Measurements from ENCODE around the gene PRR12.

Gene PRR12, protein sequence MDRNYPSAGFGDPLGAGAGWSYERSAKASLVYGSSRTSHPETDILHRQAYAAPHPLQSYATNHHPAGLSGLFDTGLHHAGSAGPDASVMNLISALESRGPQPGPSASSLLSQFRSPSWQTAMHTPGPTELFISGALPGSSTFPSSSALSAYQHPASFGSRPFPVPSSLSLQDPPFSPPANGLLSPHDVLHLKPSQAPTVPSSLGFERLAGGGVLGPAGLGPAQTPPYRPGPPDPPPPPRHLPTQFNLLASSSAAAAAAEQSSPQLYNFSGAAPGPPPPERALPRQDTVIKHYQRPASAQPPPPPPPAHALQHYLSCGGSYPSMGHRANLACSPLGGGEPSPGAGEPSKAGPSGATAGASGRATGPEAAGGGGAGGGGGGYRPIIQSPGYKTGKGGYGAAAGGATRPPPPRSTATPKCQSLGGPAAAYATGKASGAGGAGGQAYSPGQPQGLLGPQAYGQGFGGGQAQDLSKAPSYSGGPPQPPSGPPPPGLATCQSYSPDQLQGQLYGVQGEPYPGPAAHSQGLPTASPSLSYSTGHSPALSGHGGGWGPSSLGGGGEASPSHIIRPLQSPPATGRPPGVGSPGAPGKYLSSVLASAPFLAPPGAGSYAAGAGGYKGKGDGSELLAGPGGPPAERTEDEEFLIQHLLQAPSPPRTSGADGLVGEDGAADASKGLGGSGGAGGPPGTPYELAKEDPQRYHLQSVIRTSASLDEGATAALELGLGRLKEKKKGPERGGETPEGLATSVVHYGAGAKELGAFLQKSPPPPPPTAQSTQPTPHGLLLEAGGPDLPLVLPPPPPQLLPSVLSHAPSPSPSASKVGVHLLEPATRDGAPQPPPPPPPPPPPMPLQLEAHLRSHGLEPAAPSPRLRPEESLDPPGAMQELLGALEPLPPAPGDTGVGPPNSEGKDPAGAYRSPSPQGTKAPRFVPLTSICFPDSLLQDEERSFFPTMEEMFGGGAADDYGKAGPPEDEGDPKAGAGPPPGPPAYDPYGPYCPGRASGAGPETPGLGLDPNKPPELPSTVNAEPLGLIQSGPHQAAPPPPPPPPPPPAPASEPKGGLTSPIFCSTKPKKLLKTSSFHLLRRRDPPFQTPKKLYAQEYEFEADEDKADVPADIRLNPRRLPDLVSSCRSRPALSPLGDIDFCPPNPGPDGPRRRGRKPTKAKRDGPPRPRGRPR (N-terminal part only)

DNA sequence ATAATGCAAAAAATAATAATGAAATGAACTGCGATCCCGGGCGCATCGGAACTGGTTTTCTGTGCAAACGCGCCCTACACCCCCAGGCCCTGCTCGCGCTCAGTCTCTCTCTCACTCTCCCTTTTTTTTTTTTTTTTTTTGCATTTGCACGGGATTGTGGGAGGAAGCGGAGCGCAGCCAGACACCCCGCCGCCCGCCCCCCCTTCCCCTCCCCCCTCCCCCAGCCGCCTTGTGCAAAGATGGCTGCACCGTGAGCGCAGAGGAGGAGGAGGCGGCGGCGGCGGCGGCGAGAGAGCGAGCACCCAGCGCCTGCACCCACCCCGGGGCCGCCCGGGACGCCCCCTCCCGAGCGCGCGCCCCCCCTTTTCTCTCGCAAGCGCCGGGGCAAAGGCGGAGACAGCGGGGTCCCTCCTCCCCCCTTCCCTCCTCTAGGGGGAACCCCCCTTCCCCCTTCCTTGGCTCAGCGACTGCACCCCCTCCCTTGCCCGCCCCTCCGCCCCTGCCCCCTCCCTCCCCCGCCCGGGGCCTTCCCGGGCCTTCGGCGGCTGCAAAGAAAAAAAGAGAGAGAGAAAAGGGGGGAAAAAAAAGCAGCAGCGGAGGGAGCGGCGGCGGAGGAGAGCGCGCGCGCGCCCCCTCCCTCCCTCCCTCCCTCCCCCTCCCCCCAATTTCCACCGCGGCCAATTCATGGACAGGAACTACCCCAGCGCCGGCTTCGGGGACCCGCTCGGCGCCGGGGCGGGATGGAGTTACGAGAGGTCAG, at the start of gene PRR12:
Gene PRR12 (plus strand): TSS at position 212 of the 760 bp plus-strand sequence. CDS start 473 bp downstream, at position 685.
- Mint-ChIP-seq H3K4me3 (peak within 1 kb of the TSS; percentile 77 to 96), H3K36me3 (peaks cover 15 to 23% of the 10 kb centered on the region in 2 donors), H3K27me3 (no peaks in the 10 kb centered on the region), H3K4me1 (peaks cover 23 to 37% of the 10 kb centered on the region in 2 donors), H3K9me3 (no peaks in the 10 kb centered on the region), H3K27ac (peak within 1 kb of the TSS; percentile 83)
- ATAC-seq (replicated peaks), result peak; percentile 40 to 44
- peak; percentile 69 for DNase-seq

DNA sequence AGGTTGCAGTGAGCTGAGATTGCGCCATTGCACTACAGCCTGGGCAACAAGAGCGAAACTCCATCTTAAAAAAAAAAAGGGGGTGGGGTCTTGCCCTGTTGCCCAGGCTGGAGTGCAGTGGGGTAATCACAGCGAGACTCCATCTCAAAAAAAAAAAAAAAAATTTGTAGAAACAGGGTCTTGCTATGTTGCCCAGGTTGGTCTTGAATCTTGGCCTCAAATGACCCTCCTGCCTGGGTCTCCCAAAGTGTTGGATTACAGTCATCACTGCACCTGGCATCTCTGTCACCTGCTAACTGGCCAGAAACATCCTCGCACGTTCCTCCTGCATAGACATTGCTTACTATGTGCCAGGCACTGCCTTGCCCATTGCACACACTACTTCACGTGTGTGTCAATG, 49.1 kb upstream of the PRR12 start:
- no peak overlapping the region for H3K27ac Mint-ChIP-seq
- no peak overlapping the region for H3K4me3 Mint-ChIP-seq
- H3K9me3 Mint-ChIP-seq, result no peaks in the 10 kb centered on the region
- H3K4me1 Mint-ChIP-seq, result peaks cover 6 to 22% of the 10 kb centered on the region in 2 donors
- H3K36me3 Mint-ChIP-seq, result no peaks in the 10 kb centered on the region
- ATAC-seq (replicated peaks), result no peak
- DNase-seq, result no peak
- no peaks in the 10 kb centered on the region for H3K27me3 Mint-ChIP-seq

DNA sequence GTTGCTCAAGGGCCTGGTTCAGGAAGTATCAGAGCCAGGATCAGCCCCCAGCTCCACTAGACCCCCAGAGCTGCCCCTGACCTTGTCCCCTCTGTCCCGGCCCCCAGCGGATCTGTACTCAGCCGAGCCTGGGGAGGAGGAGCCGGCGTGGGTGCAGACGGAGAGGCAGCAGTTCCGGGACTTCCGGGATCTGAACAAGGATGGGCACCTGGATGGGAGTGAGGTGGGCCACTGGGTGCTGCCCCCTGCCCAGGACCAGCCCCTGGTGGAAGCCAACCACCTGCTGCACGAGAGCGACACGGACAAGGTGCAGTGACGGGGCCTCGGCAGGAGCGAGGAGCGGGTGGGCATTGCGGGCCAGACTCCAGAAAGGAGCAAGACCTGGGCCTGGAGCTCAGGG, 48.5 kb upstream of the PRR12 start:
- no peak for DNase-seq
- no peaks in the 10 kb centered on the region for H3K9me3 Mint-ChIP-seq
- peaks cover 5 to 20% of the 10 kb centered on the region in 2 donors for H3K4me1 Mint-ChIP-seq
- no peak overlapping the region for H3K27ac Mint-ChIP-seq
- no peaks in the 10 kb centered on the region for H3K27me3 Mint-ChIP-seq
- ATAC-seq (replicated peaks), result no peak
- H3K36me3 Mint-ChIP-seq, result no peaks in the 10 kb centered on the region
- H3K4me3 Mint-ChIP-seq, result no peak overlapping the region

DNA sequence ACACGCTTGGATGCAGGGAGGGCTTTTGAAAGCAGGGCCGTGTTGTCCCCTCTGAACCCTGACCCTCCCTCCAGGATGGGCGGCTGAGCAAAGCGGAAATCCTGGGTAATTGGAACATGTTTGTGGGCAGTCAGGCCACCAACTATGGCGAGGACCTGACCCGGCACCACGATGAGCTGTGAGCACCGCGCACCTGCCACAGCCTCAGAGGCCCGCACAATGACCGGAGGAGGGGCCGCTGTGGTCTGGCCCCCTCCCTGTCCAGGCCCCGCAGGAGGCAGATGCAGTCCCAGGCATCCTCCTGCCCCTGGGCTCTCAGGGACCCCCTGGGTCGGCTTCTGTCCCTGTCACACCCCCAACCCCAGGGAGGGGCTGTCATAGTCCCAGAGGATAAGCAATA, 48.0 kb upstream of the PRR12 start:
- ATAC-seq (replicated peaks), result no peak
- Mint-ChIP-seq H3K27ac (no peak overlapping the region), H3K36me3 (no peaks in the 10 kb centered on the region), H3K4me3 (no peak overlapping the region), H3K9me3 (no peaks in the 10 kb centered on the region), H3K4me1 (peaks cover 5 to 14% of the 10 kb centered on the region in 2 donors), H3K27me3 (no peaks in the 10 kb centered on the region)
- no peak for DNase-seq

- Mint-ChIP-seq H3K27ac (no peak overlapping the region), H3K27me3 (no peaks in the 10 kb centered on the region), H3K36me3 (no peaks in the 10 kb centered on the region), H3K4me1 (peaks cover 5% of the 10 kb centered on the region in 2 donors), H3K4me3 (no peak overlapping the region), H3K9me3 (no peaks in the 10 kb centered on the region)
- DNase-seq (no peak), ATAC-seq (replicated peaks) (no peak)
Measured at GRCh38 chr19:49544154-49544553, 46.8 kb upstream of the PRR12 start.

DNA sequence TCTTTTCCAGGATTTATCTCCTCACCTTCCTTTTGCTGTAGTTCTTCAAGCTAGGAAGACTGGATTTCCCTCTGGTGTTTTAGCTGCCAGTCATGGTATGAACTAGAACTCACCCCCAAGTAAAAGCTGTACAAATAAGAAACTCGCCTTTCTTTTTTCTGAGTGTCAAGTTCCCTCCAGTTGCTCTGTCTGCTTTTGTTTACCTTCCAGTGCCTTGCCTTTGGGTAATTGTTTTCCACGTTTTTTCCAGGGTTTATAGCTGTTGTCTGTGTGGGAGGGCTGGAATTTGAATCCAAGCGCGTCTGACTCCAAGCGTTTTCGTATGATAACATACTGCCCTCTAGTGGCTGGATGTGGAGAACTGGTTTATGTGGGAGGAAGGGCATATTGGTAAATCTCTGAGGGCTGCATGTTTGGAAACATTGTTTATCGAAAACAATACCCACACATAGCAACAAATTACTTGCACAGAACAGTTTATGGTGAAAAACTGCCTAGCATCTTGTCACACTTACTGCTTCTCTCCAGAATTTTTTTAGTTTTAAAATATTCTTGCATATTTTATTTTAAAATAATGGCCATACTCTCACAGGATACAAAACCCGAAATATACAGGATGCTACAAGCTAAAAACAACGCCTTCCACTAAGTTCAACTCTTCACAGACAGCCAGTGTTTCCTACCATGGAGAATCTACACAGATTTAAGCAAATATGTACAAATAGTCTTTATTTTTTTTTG, 44.0 kb upstream of the PRR12 start:
- Mint-ChIP-seq H3K36me3 (no peaks in the 10 kb centered on the region), H3K4me3 (peak overlapping the region; percentile 41 to 43), H3K9me3 (no peaks in the 10 kb centered on the region), H3K4me1 (peaks cover 5 to 7% of the 10 kb centered on the region in 2 donors), H3K27ac (no peak overlapping the region), H3K27me3 (no peaks in the 10 kb centered on the region)
- DNase-seq (peak; percentile 35), ATAC-seq (replicated peaks) (peak; percentile 80 to 85)

GRCh38 chr19:49549045-49549444, 41.9 kb upstream of the PRR12 start:
- no peaks in the 10 kb centered on the region for H3K9me3 Mint-ChIP-seq
- ATAC-seq (replicated peaks) (no peak), DNase-seq (no peak)
- no peaks in the 10 kb centered on the region for H3K27me3 Mint-ChIP-seq
- peaks cover 5 to 11% of the 10 kb centered on the region in 2 donors for H3K36me3 Mint-ChIP-seq
- no peak overlapping the region for H3K27ac Mint-ChIP-seq
- peaks cover 10 to 12% of the 10 kb centered on the region in 2 donors for H3K4me1 Mint-ChIP-seq
- no peak overlapping the region for H3K4me3 Mint-ChIP-seq

GRCh38 chr19:49551531-49551930, 39.5 kb upstream of the PRR12 start:
- Mint-ChIP-seq H3K4me3 (no peak overlapping the region), H3K4me1 (peaks cover 15 to 20% of the 10 kb centered on the region in 2 donors), H3K9me3 (no peaks in the 10 kb centered on the region), H3K36me3 (peaks cover 22 to 28% of the 10 kb centered on the region in 2 donors), H3K27me3 (no peaks in the 10 kb centered on the region), H3K27ac (no peak overlapping the region)
- ATAC-seq (replicated peaks), result no peak
- no peak for DNase-seq

- Mint-ChIP-seq H3K4me1 (peaks cover 11 to 14% of the 10 kb centered on the region in 2 donors), H3K9me3 (no peaks in the 10 kb centered on the region), H3K4me3 (no peak overlapping the region), H3K27ac (peak overlapping the region; percentile 42), H3K36me3 (peaks cover 26 to 36% of the 10 kb centered on the region in 2 donors), H3K27me3 (no peaks in the 10 kb centered on the region)
- DNase-seq (no peak), ATAC-seq (replicated peaks) (peak in 1 of 2 donors; percentile 22)
Measured at GRCh38 chr19:49552749-49553148, 38.2 kb upstream of the PRR12 start.

GRCh38 chr19:49553451-49554271, 37.3 kb upstream of the PRR12 start:
- peak overlapping the region; percentile 38 for H3K27ac Mint-ChIP-seq
- no peaks in the 10 kb centered on the region for H3K27me3 Mint-ChIP-seq
- ATAC-seq (replicated peaks), result peak in 1 of 2 donors; percentile 31
- H3K4me1 Mint-ChIP-seq, result peaks cover 11 to 14% of the 10 kb centered on the region in 2 donors
- H3K9me3 Mint-ChIP-seq, result no peaks in the 10 kb centered on the region
- DNase-seq, result no peak
- H3K36me3 Mint-ChIP-seq, result peaks cover 30 to 41% of the 10 kb centered on the region in 2 donors
- no peak overlapping the region for H3K4me3 Mint-ChIP-seq

DNA sequence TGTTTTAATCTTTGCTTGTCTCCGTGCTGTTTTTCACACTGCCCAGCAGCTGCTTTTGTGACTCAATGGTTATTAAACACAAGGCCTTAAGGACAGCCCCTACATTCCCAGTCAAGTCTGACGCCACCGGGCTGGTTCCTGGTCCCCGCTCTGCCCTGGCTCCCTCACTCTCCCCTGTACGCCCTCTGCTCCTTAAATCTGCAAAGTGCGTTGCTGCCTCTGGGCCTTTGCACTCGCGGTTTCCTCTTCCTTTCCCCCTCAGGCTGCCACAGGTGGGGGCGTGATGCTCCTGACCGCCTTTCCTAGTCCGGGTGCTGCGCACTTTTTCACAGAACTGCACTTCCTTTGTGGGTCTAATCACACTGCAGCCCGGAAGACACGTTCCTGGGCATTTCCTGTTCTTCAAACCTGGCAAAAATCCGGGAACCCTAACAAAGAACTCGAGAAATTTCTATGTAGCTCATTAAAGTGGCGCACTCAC, 36.2 kb upstream of the PRR12 start:
- Mint-ChIP-seq H3K9me3 (no peaks in the 10 kb centered on the region), H3K36me3 (peaks cover 37 to 50% of the 10 kb centered on the region in 2 donors), H3K4me1 (peaks cover 12 to 20% of the 10 kb centered on the region in 2 donors), H3K27me3 (no peaks in the 10 kb centered on the region), H3K27ac (no peak overlapping the region), H3K4me3 (no peak overlapping the region)
- DNase-seq, result no peak
- no peak for ATAC-seq (replicated peaks)

All from stimulated activated naive B cell treated with anti-CD40 and anti-IgM and Interleukin-4, amounts not matched to agents 10 μg/mL and 1 μg/mL and 100 μg/mL, for 72 hours (primary cell).